Neuronal stem cell (in vitro differentiated cells): ENCODE measurements around the gene BARX1.

Source experiments
- DNase-seq: peaks from one replicate; pipeline ENCODE4 v3.0.0-alpha.2; 2013; ENCODE audit warnings: low spot score
- H2AFZ ChIP-seq: one replicate; pipeline ENCODE4 v1.6.1; 2013; ENCODE audit warnings: mild to moderate bottlenecking, low read length, inconsistent platforms
- H2AK5ac ChIP-seq: 2 replicates; pipeline ENCODE4 v1.6.1; 2013; ENCODE audit warnings: low read depth, mild to moderate bottlenecking, inconsistent platforms, low read length, moderate library complexity, mixed read lengths
- H2BK120ac ChIP-seq: 2 replicates; pipeline ENCODE4 v1.6.1; 2013; ENCODE audit warnings: low read depth, mild to moderate bottlenecking, inconsistent platforms, low read length, moderate library complexity, mixed read lengths
- H2BK12ac ChIP-seq: one replicate; pipeline ENCODE4 v1.6.1; 2013; ENCODE audit warnings: low read length, inconsistent platforms
- H2BK15ac ChIP-seq: 2 replicates; pipeline ENCODE4 v1.6.1; 2013; ENCODE audit warnings: mild to moderate bottlenecking, low read length, inconsistent platforms, mixed read lengths
- H2BK5ac ChIP-seq: one replicate; pipeline ENCODE4 v1.6.1; 2013; ENCODE audit warnings: inconsistent platforms, mild to moderate bottlenecking, low read length, moderate library complexity
- H3K14ac ChIP-seq: one replicate; pipeline ENCODE4 v1.6.1; 2013; ENCODE audit warnings: low read length, inconsistent platforms
- H3K18ac ChIP-seq: 2 replicates; pipeline ENCODE4 v1.6.1; 2013; ENCODE audit warnings: low read length, inconsistent platforms
- H3K23ac ChIP-seq: 2 replicates; pipeline ENCODE4 v1.6.1; 2013; ENCODE audit warnings: low read depth, mild to moderate bottlenecking, mixed read lengths, low read length, inconsistent platforms; ENCODE audit not compliant: poor library complexity
- H3K27ac ChIP-seq: replicated peaks from 3 replicates; pipeline ENCODE4 v1.5.1; 2013; ENCODE audit warnings: low read length, inconsistent platforms
- H3K27me3 ChIP-seq, 3 experiments: 2 replicates each; pipeline ENCODE4 v1.6.1; 2013; ENCODE audit warnings: low read length in 3 of 3, mild to moderate bottlenecking in 2 of 3, inconsistent platforms in 1 of 3, low read depth in 1 of 3, mixed read lengths in 1 of 3, moderate library complexity in 1 of 3; ENCODE audit not compliant: control insufficient read depth in 3 of 3, insufficient read depth in 3 of 3
- H3K36me3 ChIP-seq, 2 donors: replicated peaks in 1 of 2; 2 replicates each; pipeline ENCODE4 v1.6.1; 2013; ENCODE audit warnings: low read length in 2 of 2; ENCODE audit not compliant: control insufficient read depth in 2 of 2, insufficient read depth in 2 of 2
- H3K4ac ChIP-seq: 2 replicates; pipeline ENCODE4 v1.6.1; 2013; ENCODE audit warnings: inconsistent platforms, mild to moderate bottlenecking, low read length, moderate library complexity
- H3K4me1 ChIP-seq, 2 donors: 1 replicate in 1 of 2; 2 replicates in 1 of 2; pipeline ENCODE4 v1.6.1; 2013; ENCODE audit warnings: low read length in 2 of 2, low read depth in 1 of 2; ENCODE audit not compliant: control insufficient read depth in 2 of 2, insufficient read depth in 1 of 2
- H3K4me2 ChIP-seq: one replicate; pipeline ENCODE4 v1.6.1; 2013; ENCODE audit warnings: mild to moderate bottlenecking, low read length, inconsistent platforms; ENCODE audit not compliant: insufficient read depth, poor library complexity, severe bottlenecking
- H3K4me3 ChIP-seq, 2 donors: 2 replicates each; pipeline ENCODE4 v1.5.1; 2013; ENCODE audit warnings: low read length in 2 of 2, mild to moderate bottlenecking in 2 of 2, inconsistent platforms in 1 of 2, moderate library complexity in 1 of 2
- H3K79me1 ChIP-seq: one replicate; pipeline ENCODE4 v1.6.1; 2013; ENCODE audit warnings: low read depth, mild to moderate bottlenecking, inconsistent platforms, low read length, moderate library complexity
- H3K9ac ChIP-seq: one replicate; pipeline ENCODE4 v1.6.1; 2013; ENCODE audit warnings: mild to moderate bottlenecking, low read depth, low read length, inconsistent platforms; ENCODE audit not compliant: poor library complexity
- H3K9me3 ChIP-seq, 2 donors: replicated peaks in 1 of 2; 2 replicates each; pipeline versions ENCODE3 to v1.6.1; 2013; ENCODE audit warnings: low read length in 2 of 2, mild to moderate bottlenecking in 2 of 2, inconsistent platforms in 1 of 2, low read depth in 1 of 2, mixed read lengths in 1 of 2, moderate library complexity in 1 of 2; ENCODE audit not compliant: control insufficient read depth in 2 of 2, insufficient read depth in 1 of 2
- H4K8ac ChIP-seq: one replicate; pipeline ENCODE4 v1.6.1; 2013; ENCODE audit warnings: low read depth, mild to moderate bottlenecking, inconsistent platforms, low read length, moderate library complexity
- H4K91ac ChIP-seq: one replicate; pipeline ENCODE4 v1.6.1; 2013; ENCODE audit warnings: low read length, low read depth, mild to moderate bottlenecking, inconsistent platforms; ENCODE audit not compliant: poor library complexity
- WGBS, 2 donors: extraction: QIAGEN DNeasy Blood & Tissue Kit; methylation state at CpG; one replicate each; pipeline ENCODE4 v1.1.7; 2013; ENCODE audit warnings: missing lambda C conversion rate in 2 of 2, mixed read lengths in 1 of 2; ENCODE audit not compliant: insufficient read length in 2 of 2, insufficient replicate concordance in 1 of 2; ENCODE audit errors: extremely low coverage in 2 of 2; 5-methylcytosine and 5-hydroxymethylcytosine counted together

The BARX1 gene

DNA sequence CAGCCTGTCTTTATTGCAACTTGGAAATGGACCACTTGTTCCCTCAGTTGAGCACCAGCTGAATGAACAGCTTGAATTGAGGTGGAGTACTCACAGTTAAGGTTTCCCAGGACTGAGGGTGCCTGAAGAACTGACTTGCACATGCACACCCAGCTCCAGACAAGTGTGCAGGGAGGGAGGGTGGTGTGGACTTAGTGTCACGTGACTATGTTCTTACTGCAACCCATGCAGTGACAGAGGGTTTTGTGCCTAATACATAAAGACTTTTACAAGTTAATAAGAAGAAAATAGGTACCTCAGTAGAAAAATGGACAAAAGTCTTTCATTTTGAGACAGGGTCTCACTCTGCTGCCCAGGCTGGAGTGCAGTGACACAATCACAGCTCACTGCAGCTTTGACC is 18.0 kb downstream of the BARX1 start:
- no peak overlapping the region for H2BK15ac ChIP-seq
- H4K91ac ChIP-seq: no peak overlapping the region
- no peak overlapping the region for H2AFZ ChIP-seq
- no peak overlapping the region for H3K14ac ChIP-seq
- no peak for DNase-seq
- no peak overlapping the region for H2BK5ac ChIP-seq
- H4K8ac ChIP-seq: no peak overlapping the region
- no peak overlapping the region for H2AK5ac ChIP-seq
- no peaks in the 10 kb centered on the region for H3K79me1 ChIP-seq
- H3K27ac ChIP-seq: no peak overlapping the region
- H3K18ac ChIP-seq: no peak overlapping the region
- H3K4me3 ChIP-seq: no peak overlapping the region
- H2BK12ac ChIP-seq: no peak overlapping the region
- H3K4me1 ChIP-seq: no peaks in the 10 kb centered on the region
- H3K9me3 ChIP-seq: no peaks in the 10 kb centered on the region
- H3K23ac ChIP-seq: no peak overlapping the region
- peaks cover 0 to 65% (median 4%) of the 10 kb centered on the region in 3 experiments for H3K27me3 ChIP-seq
- no peak overlapping the region for H3K4me2 ChIP-seq
- H3K9ac ChIP-seq: no peak overlapping the region
- H2BK120ac ChIP-seq: no peak overlapping the region
- no peaks in the 10 kb centered on the region for H3K36me3 ChIP-seq
- no peak overlapping the region for H3K4ac ChIP-seq
- no CpG with 5 or more reads among the region's 1 CpG for WGBS, 2 donors

DNA sequence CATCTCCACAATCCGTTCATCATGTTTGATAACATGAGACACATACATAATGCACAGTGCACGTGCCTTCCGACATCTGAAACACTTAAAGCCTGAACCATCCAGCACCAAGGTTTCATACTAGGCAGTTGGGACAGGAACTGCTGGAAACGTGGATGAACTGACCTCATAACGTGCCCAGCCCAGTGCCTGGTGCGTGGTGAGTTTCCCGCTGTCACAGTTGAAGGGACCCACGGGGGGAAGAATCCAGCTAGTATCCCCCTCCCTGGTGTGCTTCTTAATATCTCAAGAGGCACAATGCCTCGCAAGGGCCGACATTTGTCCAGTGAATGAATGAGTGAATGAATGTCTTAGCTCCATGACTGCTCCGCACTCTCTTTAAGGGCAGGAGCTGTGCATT is 23.2 kb downstream of the BARX1 start:
- H2AK5ac ChIP-seq: no peak overlapping the region
- no peak overlapping the region for H2BK5ac ChIP-seq
- no peak overlapping the region for H4K91ac ChIP-seq
- H3K27me3 ChIP-seq: peaks cover 0 to 61% (median 0%) of the 10 kb centered on the region in 3 experiments
- no peak overlapping the region for H4K8ac ChIP-seq
- WGBS, 2 donors: no CpG with 5 or more reads among the region's 11 CpGs
- H3K27ac ChIP-seq: no peak overlapping the region
- H3K4ac ChIP-seq: no peak overlapping the region
- no peaks in the 10 kb centered on the region for H3K36me3 ChIP-seq
- no peaks in the 10 kb centered on the region for H3K79me1 ChIP-seq
- no peak overlapping the region for H2BK12ac ChIP-seq
- no peak overlapping the region for H2BK120ac ChIP-seq
- no peak overlapping the region for H3K14ac ChIP-seq
- peaks cover 0 to 4% of the 10 kb centered on the region in 2 donors for H3K4me1 ChIP-seq
- H2AFZ ChIP-seq: no peak overlapping the region
- H3K23ac ChIP-seq: no peak overlapping the region
- no peak for DNase-seq
- H3K18ac ChIP-seq: no peak overlapping the region
- H3K9me3 ChIP-seq: no peaks in the 10 kb centered on the region
- no peak overlapping the region for H2BK15ac ChIP-seq
- H3K4me3 ChIP-seq: no peak overlapping the region
- no peak overlapping the region for H3K4me2 ChIP-seq
- no peak overlapping the region for H3K9ac ChIP-seq

DNA sequence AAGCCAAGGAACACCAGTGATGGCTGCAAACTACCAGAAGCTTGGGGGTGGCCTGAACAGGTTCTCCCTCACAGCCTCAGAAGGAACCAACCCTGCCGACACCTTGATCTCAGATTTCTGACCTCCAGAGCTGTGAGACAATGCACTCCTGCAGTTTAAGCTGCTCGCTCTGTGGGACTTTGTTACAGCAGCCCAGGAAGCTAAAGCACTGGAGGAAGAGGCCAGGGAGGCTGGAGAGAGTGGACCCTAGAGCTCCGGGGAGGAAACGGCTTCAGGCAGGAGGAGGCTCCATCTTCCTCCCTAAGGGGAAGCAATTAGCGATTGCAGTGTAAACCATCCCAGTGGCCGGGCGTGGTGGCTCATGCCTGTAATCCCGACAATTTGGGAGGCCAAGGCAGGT is 25.1 kb downstream of the BARX1 start:
- no peaks in the 10 kb centered on the region for H3K9me3 ChIP-seq
- H3K4me1 ChIP-seq: peaks cover 0 to 4% of the 10 kb centered on the region in 2 donors
- H3K27me3 ChIP-seq: peaks cover 0 to 53% (median 0%) of the 10 kb centered on the region in 3 experiments
- no peak overlapping the region for H3K23ac ChIP-seq
- WGBS, 2 donors: no CpG with 5 or more reads among the region's 8 CpGs
- H4K91ac ChIP-seq: no peak overlapping the region
- H3K4ac ChIP-seq: no peak overlapping the region
- DNase-seq: no peak
- no peak overlapping the region for H2AK5ac ChIP-seq
- H2BK12ac ChIP-seq: no peak overlapping the region
- H2AFZ ChIP-seq: no peak overlapping the region
- no peak overlapping the region for H3K27ac ChIP-seq
- H2BK15ac ChIP-seq: no peak overlapping the region
- no peak overlapping the region for H4K8ac ChIP-seq
- H3K4me3 ChIP-seq: no peak overlapping the region
- no peak overlapping the region for H2BK5ac ChIP-seq
- no peak overlapping the region for H3K14ac ChIP-seq
- H3K79me1 ChIP-seq: no peaks in the 10 kb centered on the region
- no peak overlapping the region for H3K18ac ChIP-seq
- no peaks in the 10 kb centered on the region for H3K36me3 ChIP-seq
- no peak overlapping the region for H3K4me2 ChIP-seq
- no peak overlapping the region for H3K9ac ChIP-seq
- H2BK120ac ChIP-seq: no peak overlapping the region

DNA sequence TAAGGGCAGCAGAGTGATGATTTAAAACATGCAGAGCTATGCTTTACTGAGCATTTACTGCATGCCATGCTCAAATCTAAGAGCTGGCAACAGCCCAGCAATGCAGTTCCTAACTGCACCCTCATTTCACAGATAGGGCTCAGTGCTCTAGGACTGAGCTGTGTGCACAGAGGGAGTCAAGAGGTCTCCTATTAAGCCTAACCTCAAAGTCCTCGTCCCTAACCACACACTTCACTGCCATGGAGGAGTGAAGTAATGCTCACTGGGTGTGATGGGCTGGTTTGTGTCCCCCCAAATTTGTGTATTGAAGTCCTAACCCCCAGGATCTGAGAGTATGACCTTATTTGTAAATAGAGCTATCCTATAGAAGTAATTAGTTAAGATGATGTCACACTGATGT is 25.9 kb downstream of the BARX1 start:
- H2BK120ac ChIP-seq: no peak overlapping the region
- no peaks in the 10 kb centered on the region for H3K36me3 ChIP-seq
- H3K18ac ChIP-seq: no peak overlapping the region
- no CpG with 5 or more reads among the region's 1 CpG for WGBS, 2 donors
- no peak overlapping the region for H2BK12ac ChIP-seq
- DNase-seq: no peak
- H3K4me3 ChIP-seq: no peak overlapping the region
- H3K4ac ChIP-seq: no peak overlapping the region
- H3K9ac ChIP-seq: no peak overlapping the region
- no peak overlapping the region for H2BK5ac ChIP-seq
- H3K9me3 ChIP-seq: no peaks in the 10 kb centered on the region
- no peak overlapping the region for H2BK15ac ChIP-seq
- H3K4me2 ChIP-seq: no peak overlapping the region
- H2AFZ ChIP-seq: no peak overlapping the region
- H2AK5ac ChIP-seq: no peak overlapping the region
- H3K27ac ChIP-seq: no peak overlapping the region
- H3K79me1 ChIP-seq: no peaks in the 10 kb centered on the region
- no peak overlapping the region for H4K8ac ChIP-seq
- no peak overlapping the region for H4K91ac ChIP-seq
- peaks cover 0 to 4% of the 10 kb centered on the region in 2 donors for H3K4me1 ChIP-seq
- H3K23ac ChIP-seq: no peak overlapping the region
- H3K14ac ChIP-seq: no peak overlapping the region
- peaks cover 0 to 51% (median 0%) of the 10 kb centered on the region in 3 experiments for H3K27me3 ChIP-seq
